ENCODE measurements around the gene GREB1L.
"Not testable (repeated sequence)": the region's sequence is repeated elsewhere in the genome, so short reads cannot be mapped to it uniquely, and the experiment has no call there.

GRCh38 chr18:21311980-21312379, 69.9 kb downstream of the GREB1L start:
- not testable (repeated sequence) for TF ChIP-seq POLR2A, CTCF (IDR thresholded peaks at IDR 0.05)
